ENCODE results near the gene FSTL5. TPM values are rescaled to one million over a fixed set of nuclear protein-coding genes. Genes with fewer than 3 reads are reported as not detected.

FSTL5 gene
- total RNA-seq, 2 experiments from 2014 or later: not detected

DNA sequence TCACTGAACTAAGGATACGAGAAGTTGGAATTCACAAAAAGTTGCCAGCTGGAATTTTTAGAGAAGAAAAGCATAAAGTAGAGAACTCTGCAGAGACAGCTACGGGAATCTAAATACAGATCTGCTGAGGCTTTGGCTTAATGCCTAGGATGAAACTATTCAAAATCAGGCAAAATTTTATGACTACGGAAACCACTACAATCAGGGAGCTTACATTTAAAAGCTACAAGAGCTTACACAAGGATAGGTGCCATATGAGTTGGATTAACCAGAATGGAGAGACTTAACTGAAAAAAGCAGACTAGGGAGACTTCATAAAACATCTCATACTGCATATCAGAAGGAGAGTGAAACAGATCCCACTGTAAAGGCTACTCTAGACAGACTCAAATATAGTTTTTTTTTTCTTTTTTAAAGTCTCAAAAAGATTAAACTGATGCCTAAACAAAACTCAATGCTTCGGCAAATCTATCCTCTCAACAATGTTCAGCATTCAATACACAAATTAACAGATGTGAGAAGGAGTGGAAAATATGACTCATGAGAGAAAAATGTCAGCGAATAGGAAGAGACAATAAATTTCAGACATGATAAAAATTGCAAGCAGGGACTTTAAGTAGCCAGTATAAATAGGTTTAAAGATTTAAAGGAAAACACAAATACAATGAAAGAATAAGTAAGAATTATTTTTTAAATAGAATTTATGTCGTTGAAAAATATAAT is 586.1 kb downstream of the FSTL5 start:
- DNase-seq: no peak
- Mint-ChIP-seq H3K27ac (no peak overlapping the region), H3K27me3 (ENCODE audit: low read depth) (no peaks in the 10 kb centered on the region), H3K36me3 (ENCODE audit: low read depth) (no peaks in the 10 kb centered on the region), H3K4me3 (no peak overlapping the region), H3K4me1 (ENCODE audit: low read depth) (no peaks in the 10 kb centered on the region), H3K9me3 (ENCODE audit: insufficient read depth) (peaks cover 6% of the 10 kb centered on the region)
- ChIA-PET POLR2A (no interaction called here), CTCF (no interaction called here)
- ATAC-seq: no peak

DNA sequence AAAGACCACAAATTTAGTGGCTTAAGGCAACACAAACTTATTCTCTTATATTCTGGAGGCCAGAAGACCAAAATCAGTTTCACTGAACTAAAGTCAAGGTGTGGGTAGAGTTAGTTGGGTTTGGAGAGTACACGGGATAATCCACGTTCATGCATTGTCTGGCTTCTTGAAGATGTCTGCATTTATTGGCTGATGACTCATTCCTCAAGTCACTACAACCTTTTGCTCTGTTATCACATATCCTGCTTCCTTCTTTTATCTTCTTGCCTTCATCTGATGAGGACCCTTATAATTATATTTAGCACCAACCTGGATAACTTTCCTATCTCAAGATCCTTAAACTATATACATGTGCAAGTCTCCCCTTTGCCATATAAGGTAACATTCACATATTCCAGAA is 590.0 kb downstream of the FSTL5 start:
- CTCF ChIA-PET: no interaction called here

DNA sequence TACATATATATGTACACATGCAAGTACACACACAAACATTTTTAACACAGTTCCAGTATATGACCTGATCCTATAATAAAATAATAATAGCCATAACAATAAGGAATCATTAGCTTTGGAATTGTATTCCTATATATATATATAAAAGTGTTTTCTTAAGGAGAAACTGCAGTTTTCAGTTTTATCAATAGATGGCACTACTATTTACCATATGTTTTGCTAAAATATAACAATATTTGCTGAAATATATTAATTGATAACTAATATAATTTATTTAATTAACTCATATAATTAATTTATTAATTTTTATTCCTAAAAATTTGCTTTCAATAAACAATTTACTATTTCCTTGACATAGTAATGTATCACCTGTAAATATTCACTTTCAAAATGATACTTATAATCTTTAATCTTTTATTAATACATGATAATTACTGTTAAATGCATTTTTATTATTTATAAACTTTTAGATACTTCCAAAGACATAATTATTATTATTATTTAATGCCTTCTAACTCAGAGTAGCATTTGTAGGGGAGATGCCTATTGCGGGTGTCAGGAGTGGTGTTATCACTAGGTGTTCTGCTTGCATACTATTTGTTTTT is 599.5 kb downstream of the FSTL5 start:
- CTCF ChIA-PET: no interaction called here
- Mint-ChIP-seq H3K36me3 (ENCODE audit: low read depth) (no peaks in the 10 kb centered on the region), H3K27ac (no peak overlapping the region), H3K27me3 (ENCODE audit: low read depth) (no peaks in the 10 kb centered on the region), H3K4me1 (ENCODE audit: low read depth) (no peaks in the 10 kb centered on the region), H3K4me3 (no peak overlapping the region), H3K9me3 (ENCODE audit: insufficient read depth) (no peaks in the 10 kb centered on the region)
- POLR2A ChIA-PET: no interaction called here
- no peak for ATAC-seq
- DNase-seq: no peak

More for the DNA sequence above, 590.0 kb downstream of the FSTL5 start:
- DNase-seq (no peak), ATAC-seq (no peak)
- Mint-ChIP-seq H3K9me3 (ENCODE audit: insufficient read depth) (peaks cover 10% of the 10 kb centered on the region), H3K27ac (no peak overlapping the region), H3K36me3 (ENCODE audit: low read depth) (no peaks in the 10 kb centered on the region), H3K4me3 (no peak overlapping the region), H3K27me3 (ENCODE audit: low read depth) (no peaks in the 10 kb centered on the region), H3K4me1 (ENCODE audit: low read depth) (no peaks in the 10 kb centered on the region)
- POLR2A ChIA-PET: no interaction called here

DNA sequence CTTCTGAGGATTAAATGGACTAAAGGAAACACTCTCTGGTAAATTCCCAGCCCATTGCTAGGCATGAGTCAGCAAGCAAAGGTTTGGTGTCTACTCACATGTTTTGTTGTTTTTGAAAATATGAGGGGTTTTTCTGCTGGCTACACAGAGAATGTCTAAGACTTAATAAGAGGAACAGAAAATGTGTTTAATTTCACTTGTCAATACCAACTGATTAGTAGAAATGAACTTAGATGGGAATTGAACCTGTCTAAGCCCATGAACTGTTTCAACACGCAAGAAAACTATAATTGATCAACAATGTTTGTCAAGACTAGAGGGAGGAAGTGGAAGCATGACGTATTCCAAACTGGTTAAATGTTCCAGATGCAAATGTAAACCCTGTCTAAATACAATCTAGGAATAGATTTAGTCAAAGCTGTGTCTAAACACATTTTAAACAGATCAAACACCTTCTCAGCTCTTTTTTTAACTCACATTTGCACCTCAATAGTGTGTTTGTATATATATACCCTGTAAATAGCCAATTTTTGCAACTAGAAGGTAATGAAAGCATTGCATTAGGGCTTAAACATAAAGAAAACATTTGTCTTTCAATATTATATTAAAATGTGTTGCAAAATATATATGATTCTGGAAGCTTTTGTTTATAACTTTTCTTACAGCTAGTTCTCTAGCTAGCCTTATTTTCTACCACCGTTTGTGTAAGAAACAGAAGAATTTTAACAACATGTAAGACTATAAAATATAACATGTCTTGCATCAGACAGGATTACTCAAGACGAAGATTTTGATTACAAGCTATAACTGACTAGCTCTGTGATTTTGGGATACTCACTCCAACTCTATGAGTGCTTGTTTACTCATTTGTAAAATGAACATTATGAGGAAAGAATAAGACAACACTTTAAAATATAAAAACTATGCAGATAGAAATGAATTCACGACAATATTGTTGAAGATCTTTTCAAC is 607.8 kb downstream of the FSTL5 start:
- CTCF ChIA-PET: no interaction called here

DNA sequence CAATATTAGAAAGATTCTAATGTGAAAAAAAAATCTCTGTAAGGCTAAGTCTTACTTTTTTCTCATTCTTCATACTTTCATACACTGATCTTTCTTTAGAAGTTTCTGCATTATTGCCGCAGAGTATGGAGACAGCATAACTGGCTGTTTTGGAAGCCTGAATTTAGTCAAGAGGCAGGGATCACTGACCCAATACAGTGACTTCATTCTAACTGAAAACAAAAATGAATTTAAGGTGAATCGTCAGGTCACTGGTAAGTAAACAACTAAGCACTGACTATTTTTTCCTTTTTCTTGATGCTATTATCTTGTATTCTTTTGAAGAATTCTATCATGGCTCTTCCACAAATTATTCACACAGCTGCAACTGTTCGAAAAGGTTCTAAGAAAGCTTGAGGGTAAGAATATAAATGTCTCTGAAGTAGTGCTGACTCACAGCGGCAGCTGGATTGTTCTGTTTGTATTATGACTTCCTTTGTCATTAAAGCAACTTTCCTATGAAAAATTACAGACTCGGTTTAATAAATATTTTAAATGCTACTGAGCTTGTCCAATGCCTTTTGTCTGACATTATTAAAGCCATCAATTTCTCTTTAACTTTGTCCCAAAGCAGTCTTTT is 609.3 kb downstream of the FSTL5 start:
- H3K36me3 Mint-ChIP-seq (ENCODE audit: low read depth): no peaks in the 10 kb centered on the region
- H3K27ac Mint-ChIP-seq: no peak overlapping the region
- no peak overlapping the region for H3K4me3 Mint-ChIP-seq
- ChIA-PET POLR2A (no interaction called here), CTCF (no interaction called here)
- H3K27me3 Mint-ChIP-seq (ENCODE audit: low read depth): no peaks in the 10 kb centered on the region
- peaks cover 6% of the 10 kb centered on the region for H3K9me3 Mint-ChIP-seq (ENCODE audit: insufficient read depth)
- DNase-seq: no peak
- no peak for ATAC-seq
- H3K4me1 Mint-ChIP-seq (ENCODE audit: low read depth): no peaks in the 10 kb centered on the region

More for the DNA sequence above, 607.8 kb downstream of the FSTL5 start:
- no peak overlapping the region for H3K27ac Mint-ChIP-seq
- H3K4me3 Mint-ChIP-seq: no peak overlapping the region
- no peaks in the 10 kb centered on the region for H3K27me3 Mint-ChIP-seq (ENCODE audit: low read depth)
- POLR2A ChIA-PET: no interaction called here
- no peaks in the 10 kb centered on the region for H3K4me1 Mint-ChIP-seq (ENCODE audit: low read depth)
- no peak for DNase-seq
- no peaks in the 10 kb centered on the region for H3K36me3 Mint-ChIP-seq (ENCODE audit: low read depth)
- no peak for ATAC-seq
- peaks cover 4% of the 10 kb centered on the region for H3K9me3 Mint-ChIP-seq (ENCODE audit: insufficient read depth)

DNA sequence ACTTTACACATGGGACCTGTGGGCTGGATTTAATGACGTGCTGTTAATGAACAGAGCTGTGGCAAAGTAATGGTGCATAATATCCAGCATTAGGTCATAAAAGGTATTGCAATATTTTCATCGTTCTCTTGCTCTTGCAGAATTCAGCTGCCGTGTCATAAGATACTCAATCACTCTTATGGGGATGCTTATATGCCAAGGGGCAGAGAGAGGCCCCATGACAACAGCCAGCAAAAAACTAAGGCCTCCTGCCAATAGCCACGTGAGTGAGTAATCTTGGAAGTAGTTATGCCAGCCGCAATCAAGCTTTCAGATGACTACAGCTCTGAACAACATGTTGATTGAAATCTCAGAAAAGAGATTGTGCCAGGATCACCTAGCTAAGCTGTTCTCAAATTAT is 616.9 kb downstream of the FSTL5 start:
- H3K27ac Mint-ChIP-seq: no peak overlapping the region
- CTCF ChIA-PET: no interaction called here
- H3K36me3 Mint-ChIP-seq (ENCODE audit: low read depth): no peaks in the 10 kb centered on the region
- DNase-seq: no peak
- H3K27me3 Mint-ChIP-seq (ENCODE audit: low read depth): no peaks in the 10 kb centered on the region
- H3K4me1 Mint-ChIP-seq (ENCODE audit: low read depth): no peaks in the 10 kb centered on the region
- POLR2A ChIA-PET: no interaction called here
- H3K9me3 Mint-ChIP-seq (ENCODE audit: insufficient read depth): peaks cover 6% of the 10 kb centered on the region
- H3K4me3 Mint-ChIP-seq: no peak overlapping the region
- ATAC-seq: no peak

DNA sequence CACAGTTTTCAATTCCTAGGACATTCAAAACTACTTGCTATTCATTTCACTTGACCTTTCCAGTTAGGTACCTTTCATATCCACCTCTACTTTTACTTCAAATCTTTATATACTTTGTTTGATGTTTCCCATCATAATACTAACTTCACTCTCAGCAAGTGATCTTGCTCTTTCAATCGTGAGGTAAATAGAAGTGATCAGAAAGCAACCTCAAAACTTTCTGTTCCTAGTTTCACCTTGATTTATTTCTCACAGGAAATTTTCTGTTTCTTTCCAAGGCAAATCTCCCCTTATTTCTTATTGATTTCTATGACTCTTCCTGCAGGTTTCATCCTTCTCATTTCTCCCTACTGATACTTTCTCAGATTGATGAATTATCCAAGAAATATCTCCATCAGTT is 623.5 kb downstream of the FSTL5 start:
- no peak for ATAC-seq
- DNase-seq: no peak
- Mint-ChIP-seq H3K4me1 (ENCODE audit: low read depth) (no peaks in the 10 kb centered on the region), H3K9me3 (ENCODE audit: insufficient read depth) (peaks cover 3% of the 10 kb centered on the region), H3K36me3 (ENCODE audit: low read depth) (no peaks in the 10 kb centered on the region), H3K27ac (no peak overlapping the region), H3K4me3 (no peak overlapping the region), H3K27me3 (ENCODE audit: low read depth) (no peaks in the 10 kb centered on the region)
- ChIA-PET CTCF (no interaction called here), POLR2A (no interaction called here)

DNA sequence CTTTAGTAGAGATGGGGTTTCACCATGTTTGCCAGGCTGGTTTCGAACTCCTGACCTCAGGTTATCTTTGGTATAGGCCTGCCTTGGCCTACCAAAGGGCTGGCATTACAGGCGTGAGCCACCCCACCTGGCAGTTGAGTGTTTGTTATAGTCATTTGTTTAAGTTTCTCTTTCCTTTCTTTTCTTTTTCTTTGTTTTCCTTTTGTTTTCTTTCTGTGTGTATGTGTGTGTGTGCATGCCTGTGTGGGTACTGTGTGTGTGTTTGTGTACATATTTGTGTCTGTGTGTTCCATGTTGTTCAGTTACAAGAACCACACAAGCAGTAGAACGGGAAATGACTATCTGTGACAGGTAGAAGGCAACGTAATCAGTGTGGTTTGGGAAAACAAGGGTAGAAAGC is 624.9 kb downstream of the FSTL5 start:
- Mint-ChIP-seq H3K4me1 (ENCODE audit: low read depth) (no peaks in the 10 kb centered on the region), H3K9me3 (ENCODE audit: insufficient read depth) (peaks cover 3% of the 10 kb centered on the region), H3K4me3 (no peak overlapping the region), H3K27me3 (ENCODE audit: low read depth) (no peaks in the 10 kb centered on the region), H3K36me3 (ENCODE audit: low read depth) (no peaks in the 10 kb centered on the region), H3K27ac (no peak overlapping the region)
- CTCF ChIA-PET: no interaction called here
- POLR2A ChIA-PET: no interaction called here
- no peak for ATAC-seq
- no peak for DNase-seq

DNA sequence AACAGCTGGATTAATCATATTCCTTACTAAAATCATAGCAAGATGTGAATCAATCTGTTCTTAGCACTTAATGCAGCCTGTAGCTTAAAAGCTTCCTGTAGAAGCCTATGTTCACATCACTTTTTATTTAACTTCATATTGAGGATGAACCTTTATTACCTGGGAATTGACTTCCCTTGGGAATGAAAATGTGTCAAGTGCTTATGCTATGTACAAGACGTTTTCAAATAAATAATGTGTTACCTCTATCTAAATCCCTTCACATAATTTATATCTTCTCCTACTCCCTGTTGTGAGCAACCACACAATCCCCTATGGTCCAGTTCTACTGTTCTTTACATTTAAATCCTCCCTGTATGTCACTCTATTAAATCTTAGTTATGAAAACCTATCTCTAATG is 633.1 kb downstream of the FSTL5 start:
- POLR2A ChIA-PET: no interaction called here
- H3K4me1 Mint-ChIP-seq (ENCODE audit: low read depth): no peaks in the 10 kb centered on the region
- H3K4me3 Mint-ChIP-seq: no peak overlapping the region
- no peak for ATAC-seq
- H3K36me3 Mint-ChIP-seq (ENCODE audit: low read depth): no peaks in the 10 kb centered on the region
- peaks cover 8% of the 10 kb centered on the region for H3K9me3 Mint-ChIP-seq (ENCODE audit: insufficient read depth)
- no peak overlapping the region for H3K27ac Mint-ChIP-seq
- CTCF ChIA-PET: no interaction called here
- no peak for DNase-seq
- H3K27me3 Mint-ChIP-seq (ENCODE audit: low read depth): no peaks in the 10 kb centered on the region

DNA sequence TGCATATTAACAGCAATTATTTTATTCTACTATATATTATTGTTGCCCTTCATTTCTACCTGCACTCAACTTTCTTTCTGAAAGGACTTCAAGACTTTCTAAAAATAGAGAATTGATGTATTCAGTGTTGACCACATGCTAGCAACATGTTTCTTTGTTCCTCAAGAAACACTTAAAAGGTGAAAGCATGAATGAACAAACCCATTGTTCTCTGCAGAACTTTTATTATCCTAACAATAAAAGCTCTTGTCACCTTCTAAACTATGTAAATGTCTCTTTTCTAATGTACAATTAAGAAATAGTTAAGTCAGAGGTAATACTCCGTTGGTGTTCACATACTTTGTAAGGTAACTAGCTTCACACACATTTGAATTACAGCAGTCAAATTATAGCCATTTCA is 638.7 kb downstream of the FSTL5 start:
- CTCF ChIA-PET: no interaction called here
- no peak overlapping the region for H3K27ac Mint-ChIP-seq
- no peaks in the 10 kb centered on the region for H3K9me3 Mint-ChIP-seq (ENCODE audit: insufficient read depth)
- ATAC-seq (no peak), DNase-seq (no peak)
- no peaks in the 10 kb centered on the region for H3K4me1 Mint-ChIP-seq (ENCODE audit: low read depth)
- H3K27me3 Mint-ChIP-seq (ENCODE audit: low read depth): no peaks in the 10 kb centered on the region
- no peak overlapping the region for H3K4me3 Mint-ChIP-seq
- H3K36me3 Mint-ChIP-seq (ENCODE audit: low read depth): no peaks in the 10 kb centered on the region
- POLR2A ChIA-PET: no interaction called here

DNA sequence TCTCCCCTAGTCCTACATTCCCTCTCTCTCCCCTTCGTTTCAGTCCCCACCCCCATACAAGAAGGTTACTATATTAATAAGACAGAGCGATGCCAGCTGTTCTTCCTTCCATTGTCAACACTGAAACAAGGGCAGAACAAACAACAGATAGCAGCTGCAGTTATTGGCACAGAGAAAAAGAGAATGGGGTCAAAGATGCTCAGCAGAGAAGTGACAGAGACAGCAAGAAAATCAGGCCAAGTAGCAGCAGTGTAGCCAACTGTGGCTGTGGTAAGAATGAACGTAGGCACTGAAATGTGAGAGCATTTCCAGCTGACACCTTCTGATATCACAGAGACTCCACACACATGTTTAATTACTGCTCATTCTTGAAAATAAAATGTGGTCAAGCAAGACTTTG is 641.8 kb downstream of the FSTL5 start:
- H3K4me1 Mint-ChIP-seq (ENCODE audit: low read depth): no peaks in the 10 kb centered on the region
- DNase-seq (no peak), ATAC-seq (no peak)
- ChIA-PET CTCF (no interaction called here), POLR2A (no interaction called here)
- no peak overlapping the region for H3K27ac Mint-ChIP-seq
- no peak overlapping the region for H3K4me3 Mint-ChIP-seq
- H3K36me3 Mint-ChIP-seq (ENCODE audit: low read depth): no peaks in the 10 kb centered on the region
- H3K27me3 Mint-ChIP-seq (ENCODE audit: low read depth): no peaks in the 10 kb centered on the region
- H3K9me3 Mint-ChIP-seq (ENCODE audit: insufficient read depth): no peaks in the 10 kb centered on the region

DNA sequence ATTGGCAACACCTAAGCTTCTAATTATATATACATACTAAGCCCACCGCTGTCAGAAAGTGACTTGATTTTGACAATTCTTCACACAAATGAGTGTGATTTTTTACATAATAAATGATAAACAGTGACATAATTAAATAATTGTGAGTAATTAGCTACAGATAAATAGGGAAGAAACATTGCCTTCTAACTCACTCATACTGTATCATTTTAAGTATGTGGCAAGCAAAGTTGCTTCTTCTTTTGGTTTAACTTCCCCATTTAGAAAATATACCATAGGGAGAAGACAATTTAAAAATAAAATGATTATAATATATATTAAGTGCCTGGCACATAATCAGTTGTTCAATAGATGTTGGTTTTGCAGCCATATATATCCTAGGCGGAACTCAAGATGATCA is 644.2 kb downstream of the FSTL5 start:
- Mint-ChIP-seq H3K27me3 (ENCODE audit: low read depth) (no peaks in the 10 kb centered on the region), H3K9me3 (ENCODE audit: insufficient read depth) (no peaks in the 10 kb centered on the region), H3K4me1 (ENCODE audit: low read depth) (no peaks in the 10 kb centered on the region), H3K4me3 (no peak overlapping the region), H3K36me3 (ENCODE audit: low read depth) (no peaks in the 10 kb centered on the region), H3K27ac (no peak overlapping the region)
- POLR2A ChIA-PET: no interaction called here
- ATAC-seq (no peak), DNase-seq (no peak)
- CTCF ChIA-PET: no interaction called here
